Panc1 (cell line): ENCODE measurements around the gene EYA2. TPM values are rescaled to one million over a fixed set of nuclear protein-coding genes. Genes with fewer than 3 reads are reported as not detected.

Source experiments
- ATAC-seq: fragments of 200-7000 bp; cut with Tn5 transposase; 2 replicates; pipeline ENCODE4 v1.9.1; 2020; ENCODE audit warnings: mild to moderate bottlenecking, moderate library complexity
- BruUV-seq: library from RNA; stranded (reverse); fragments of 400-500 nt; replicated peaks from 2 replicates; lab custom pipeline; 2021; lab: Mats Ljungman, UMichigan
- CTCF ChIA-PET: fragments of 300-600 bp; sonication (Branson Sonifier 250); formaldehyde crosslinking; loops from one replicate; lab custom pipeline; 2022; ENCODE audit warnings: antibody characterized with exemption; lab: Charles Lee
- POLR2A ChIA-PET: fragments of 300-600 bp; sonication (Branson Sonifier 250); formaldehyde crosslinking; loops from one replicate; lab custom pipeline; 2022; ENCODE audit warnings: antibody characterized with exemption; lab: Charles Lee
- DNase-seq: peaks from one replicate; pipeline ENCODE4 v3.0.0-alpha.2; 2010; ENCODE audit warnings: low read depth, low spot score
- H3K27ac ChIP-seq: 2 replicates; pipeline ENCODE4 v1.5.1; 2011; ENCODE audit warnings: mild to moderate bottlenecking, low read length, inconsistent platforms
- H3K27me3 ChIP-seq: fragments of 200-500 bp; sonication (Bioruptor generic); 2 replicates; pipeline ENCODE4 v1.6.0; 2014; ENCODE audit warnings: low read length, inconsistent platforms; ENCODE audit not compliant: control insufficient read depth, insufficient read depth
- H3K36me3 ChIP-seq: fragments of 200-500 bp; sonication (Bioruptor generic); 2 replicates; pipeline ENCODE4 v1.5.1; 2014; ENCODE audit warnings: inconsistent platforms, mild to moderate bottlenecking, low read length, moderate library complexity; ENCODE audit not compliant: control insufficient read depth, insufficient read depth
- H3K4me1 ChIP-seq: 2 replicates; pipeline ENCODE4 v1.5.1; 2011; ENCODE audit warnings: inconsistent platforms, mild to moderate bottlenecking, low read length, moderate library complexity; ENCODE audit not compliant: control insufficient read depth, insufficient read depth
- H3K4me3 ChIP-seq, 2 experiments: 2 replicates each; pipeline ENCODE4 v1.5.1; 2011 to 2012; ENCODE audit warnings: low read depth in 2 of 2, low read length in 2 of 2, mild to moderate bottlenecking in 2 of 2, inconsistent platforms in 1 of 2, moderate library complexity in 1 of 2
- H3K9me3 ChIP-seq: fragments of 200-500 bp; sonication (Bioruptor generic); 2 replicates; pipeline ENCODE4 v1.5.1; 2014; ENCODE audit warnings: low read depth, mild to moderate bottlenecking, inconsistent platforms, low read length, moderate library complexity; ENCODE audit not compliant: control insufficient read depth, insufficient read depth
- POLR2AphosphoS5 ChIP-seq: IDR thresholded peaks from 2 replicates; pipeline ENCODE4 v1.6.1; 2012; ENCODE audit warnings: mild to moderate bottlenecking, low read depth, low read length, moderate library complexity
- REST ChIP-seq, 2 experiments: IDR thresholded peaks; 2 replicates each; pipeline ENCODE4 v1.6.1; 2011 to 2012; ENCODE audit warnings: low read depth in 2 of 2, control low read depth in 1 of 2, low read length in 1 of 2, mild to moderate bottlenecking in 1 of 2, moderate library complexity in 1 of 2; ENCODE audit not compliant: insufficient read depth in 1 of 2
- SIN3A ChIP-seq: IDR thresholded peaks from 2 replicates; pipeline ENCODE4 v1.6.1; 2012; ENCODE audit warnings: low read depth, mild to moderate bottlenecking, low read length, moderate library complexity, borderline replicate concordance; ENCODE audit not compliant: insufficient read depth
- TCF7L2 ChIP-seq: IDR thresholded peaks from 2 replicates; pipeline ENCODE4 v1.6.1; 2011; ENCODE audit warnings: mild to moderate bottlenecking, low read depth, low read length, inconsistent platforms
- in situ Hi-C: cut with HindIII; loops from 2 replicates; pipeline ENCODE4 v1.10.0; 2016; ENCODE audit warnings: low sequenced_read_pairs, low pct_unique_long_range_greater_than_20kb
- intact Hi-C: fragments of 100-400 bp; cut with micrococcal nuclease; formaldehyde crosslinking; loops from one replicate; pipeline ENCODE4 v1.10.0; 2022; ENCODE audit not compliant: unreplicated experiment
- total RNA-seq: library from RNA; stranded (reverse); gene quantifications from one replicate; pipeline ENCODE4 v1.2.1, GENCODE V29; 2021; ENCODE audit not compliant: unreplicated experiment
- TF ChIP-seq, protein P1 (sequence below): fragments of 450-650 bp; IDR thresholded peaks from 2 replicates; pipeline ENCODE4 v1.5.1; 2017; ENCODE audit warnings: mild to moderate bottlenecking

Gene EYA2
- total RNA-seq, 1 experiment from 2014 or later: 1.9 TPM

GRCh38 chr20:46948081-46948480 is 53.4 kb downstream of the EYA2 start:
- no peak for ATAC-seq
- CTCF ChIA-PET: no interaction called here
- H3K4me1 ChIP-seq: no peaks in the 10 kb centered on the region
- DNase-seq: no peak
- no peaks in the 10 kb centered on the region for H3K36me3 ChIP-seq
- no peak overlapping the region for H3K27ac ChIP-seq
- intact Hi-C loops (no loop called here), in situ Hi-C loops (no loop called here)
- BruUV-seq: no TSS peak
- no peaks in the 10 kb centered on the region for H3K27me3 ChIP-seq
- H3K9me3 ChIP-seq: no peaks in the 10 kb centered on the region
- TF ChIP-seq, protein P1, sequence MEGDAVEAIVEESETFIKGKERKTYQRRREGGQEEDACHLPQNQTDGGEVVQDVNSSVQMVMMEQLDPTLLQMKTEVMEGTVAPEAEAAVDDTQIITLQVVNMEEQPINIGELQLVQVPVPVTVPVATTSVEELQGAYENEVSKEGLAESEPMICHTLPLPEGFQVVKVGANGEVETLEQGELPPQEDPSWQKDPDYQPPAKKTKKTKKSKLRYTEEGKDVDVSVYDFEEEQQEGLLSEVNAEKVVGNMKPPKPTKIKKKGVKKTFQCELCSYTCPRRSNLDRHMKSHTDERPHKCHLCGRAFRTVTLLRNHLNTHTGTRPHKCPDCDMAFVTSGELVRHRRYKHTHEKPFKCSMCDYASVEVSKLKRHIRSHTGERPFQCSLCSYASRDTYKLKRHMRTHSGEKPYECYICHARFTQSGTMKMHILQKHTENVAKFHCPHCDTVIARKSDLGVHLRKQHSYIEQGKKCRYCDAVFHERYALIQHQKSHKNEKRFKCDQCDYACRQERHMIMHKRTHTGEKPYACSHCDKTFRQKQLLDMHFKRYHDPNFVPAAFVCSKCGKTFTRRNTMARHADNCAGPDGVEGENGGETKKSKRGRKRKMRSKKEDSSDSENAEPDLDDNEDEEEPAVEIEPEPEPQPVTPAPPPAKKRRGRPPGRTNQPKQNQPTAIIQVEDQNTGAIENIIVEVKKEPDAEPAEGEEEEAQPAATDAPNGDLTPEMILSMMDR: no peak
- TF ChIP-seq REST (IDR thresholded peaks at IDR 0.05; ENCODE audit: insufficient read depth in 1 of 2, low read depth in 2 of 2, low read length in 1 of 2) (no peak), POLR2AphosphoS5 (no peak)
- no peak overlapping the region for H3K4me3 ChIP-seq
- POLR2A ChIA-PET: no interaction called here

DNA sequence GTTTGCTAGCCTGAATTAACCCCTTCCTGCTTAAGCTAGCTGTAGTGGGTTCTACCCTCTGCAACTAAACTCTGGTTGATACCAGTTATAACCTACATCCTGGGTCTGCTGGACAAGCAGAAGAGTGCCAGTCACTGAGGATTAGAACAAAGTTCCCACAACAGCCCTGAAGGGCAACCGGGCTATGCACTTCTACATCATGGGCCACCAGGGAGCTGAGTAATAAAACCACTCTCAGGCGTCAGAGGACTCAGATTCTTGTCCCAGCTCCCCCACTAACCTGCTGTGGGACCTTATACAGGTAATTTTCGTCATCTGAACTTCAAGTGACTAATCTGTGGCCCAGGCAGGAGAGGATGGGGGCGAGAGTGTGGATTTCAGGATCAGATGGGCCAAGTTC is 56.8 kb downstream of the EYA2 start:
- ATAC-seq (no peak), DNase-seq (no peak)
- Histone ChIP-seq H3K4me3 (no peak overlapping the region), H3K27me3 (no peaks in the 10 kb centered on the region), H3K27ac (no peak overlapping the region), H3K4me1 (no peaks in the 10 kb centered on the region), H3K9me3 (no peaks in the 10 kb centered on the region), H3K36me3 (no peaks in the 10 kb centered on the region)
- POLR2A ChIA-PET: no interaction called here
- CTCF ChIA-PET: no interaction called here
- BruUV-seq: no TSS peak
- in situ Hi-C loops: no loop called here
- TF ChIP-seq POLR2AphosphoS5 (no peak), TCF7L2 (no peak), REST (IDR thresholded peaks at IDR 0.05; ENCODE audit: insufficient read depth in 1 of 2, low read depth in 2 of 2, low read length in 1 of 2) (no peak), SIN3A (no peak)
- TF ChIP-seq, protein P1: no peak
- intact Hi-C loops: no loop called here
